ENCODE results near the gene SLC9C2. TPM values are rescaled to one million over a fixed set of nuclear protein-coding genes. Genes with fewer than 3 reads are reported as not detected.

The SLC9C2 gene
- total RNA-seq, 1 experiment from 2014 or later: not detected

DNA sequence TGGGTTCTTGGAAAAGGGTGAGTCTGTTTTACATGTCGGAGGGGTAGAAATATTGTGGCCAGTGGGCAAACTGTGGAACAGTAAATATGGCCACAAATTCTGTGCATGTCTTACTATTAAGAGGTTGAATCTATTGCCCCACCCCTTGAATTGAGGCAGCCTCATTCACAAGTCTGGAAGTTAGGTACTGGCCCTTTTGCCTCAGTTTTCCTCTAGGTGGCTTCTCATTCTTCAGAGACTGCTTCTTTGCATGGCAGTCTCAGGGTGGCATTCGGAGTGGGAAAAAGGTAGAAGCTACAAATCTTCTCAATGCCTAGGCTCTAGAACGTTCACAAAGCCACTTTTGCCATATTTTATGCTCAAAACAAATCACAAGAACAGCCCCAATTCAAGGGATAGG lies 57.2 kb downstream of the SLC9C2 start:
- no peak overlapping the region for H3K4me3 Mint-ChIP-seq
- no peaks in the 10 kb centered on the region for H3K4me1 ChIP-seq (ENCODE audit: insufficient read depth, low read length)
- WGBS (ENCODE audit: extremely low coverage, insufficient read length, low lambda C conversion rate): no CpG with 5 or more reads among the region's 3 CpGs

More for the DNA sequence above, 57.2 kb downstream of the SLC9C2 start:
- Histone ChIP-seq H3K9me3 (ENCODE audit: control insufficient read depth, low read depth, low read length) (no peaks in the 10 kb centered on the region), H3K9ac (ENCODE audit: extremely low read depth, insufficient read length, low read length) (no peak overlapping the region), H3K23me2 (ENCODE audit: insufficient read length, low read depth, low read length, poor library complexity, severe bottlenecking) (no peaks in the 10 kb centered on the region), H2BK120ac (ENCODE audit: low read depth, low read length, poor library complexity, severe bottlenecking) (no peak overlapping the region), H3T11ph (ENCODE audit: low read length) (no peak overlapping the region), H3K27me3 (ENCODE audit: insufficient read depth, low read length) (no peaks in the 10 kb centered on the region), H4K8ac (replicated peaks; ENCODE audit: insufficient read length, low read depth, low read length) (no peak overlapping the region), H3K79me1 (ENCODE audit: insufficient read depth, low read depth, low read length, poor library complexity, severe bottlenecking) (no peaks in the 10 kb centered on the region), H3K14ac (ENCODE audit: insufficient read depth, low read length) (no peak overlapping the region), H2BK15ac (ENCODE audit: low read depth, low read length) (no peak overlapping the region), H3K4me2 (ENCODE audit: insufficient read depth, insufficient read length, low read length) (no peak overlapping the region), H2BK5ac (ENCODE audit: insufficient read length, low read length) (no peak overlapping the region), H3K18ac (ENCODE audit: insufficient read length, low read depth, low read length) (no peak overlapping the region), H3K56ac (ENCODE audit: insufficient read length, low read depth, low read length) (no peak overlapping the region), H4K5ac (ENCODE audit: insufficient read length, low read depth, low read length) (no peak overlapping the region), H4K91ac (ENCODE audit: insufficient read length, low read depth, low read length) (no peak overlapping the region), H3K4ac (ENCODE audit: low read depth, low read length) (no peak overlapping the region), H3K79me2 (ENCODE audit: insufficient read depth, low read length) (no peaks in the 10 kb centered on the region), H2BK20ac (ENCODE audit: low read depth, low read length, poor library complexity, severe bottlenecking) (no peak overlapping the region), H3K23ac (ENCODE audit: insufficient read length, low read depth, low read length) (no peak overlapping the region), H2AK5ac (ENCODE audit: insufficient read length, low read length) (no peak overlapping the region), H2AFZ (ENCODE audit: low read length) (no peak overlapping the region), H2BK12ac (ENCODE audit: insufficient read length, low read depth, low read length) (no peak overlapping the region), H3K27ac (ENCODE audit: insufficient read length, low read depth, low read length) (no peak overlapping the region), H4K20me1 (ENCODE audit: control insufficient read depth, insufficient read depth, insufficient read length) (no peaks in the 10 kb centered on the region)
- Mint-ChIP-seq H3K4me1 (peaks cover 3 to 6% of the 10 kb centered on the region in 2 experiments; a peak in 2 of 4 replicates), H3K36me3 (ENCODE audit: insufficient read depth in 1 of 3, low read depth in 3 of 3) (peaks cover 0 to 3% (median 0%) of the 10 kb centered on the region in 3 experiments; a peak in 1 of 7 replicates), H3K27ac (no peak overlapping the region), H3K27me3 (ENCODE audit: low read depth) (no peaks in the 10 kb centered on the region), H3K9me3 (peaks cover 5 to 6% of the 10 kb centered on the region in 2 experiments; a peak in 4 of 5 replicates)
- DNase-seq: no peak
- TF ChIP-seq, protein P1, sequence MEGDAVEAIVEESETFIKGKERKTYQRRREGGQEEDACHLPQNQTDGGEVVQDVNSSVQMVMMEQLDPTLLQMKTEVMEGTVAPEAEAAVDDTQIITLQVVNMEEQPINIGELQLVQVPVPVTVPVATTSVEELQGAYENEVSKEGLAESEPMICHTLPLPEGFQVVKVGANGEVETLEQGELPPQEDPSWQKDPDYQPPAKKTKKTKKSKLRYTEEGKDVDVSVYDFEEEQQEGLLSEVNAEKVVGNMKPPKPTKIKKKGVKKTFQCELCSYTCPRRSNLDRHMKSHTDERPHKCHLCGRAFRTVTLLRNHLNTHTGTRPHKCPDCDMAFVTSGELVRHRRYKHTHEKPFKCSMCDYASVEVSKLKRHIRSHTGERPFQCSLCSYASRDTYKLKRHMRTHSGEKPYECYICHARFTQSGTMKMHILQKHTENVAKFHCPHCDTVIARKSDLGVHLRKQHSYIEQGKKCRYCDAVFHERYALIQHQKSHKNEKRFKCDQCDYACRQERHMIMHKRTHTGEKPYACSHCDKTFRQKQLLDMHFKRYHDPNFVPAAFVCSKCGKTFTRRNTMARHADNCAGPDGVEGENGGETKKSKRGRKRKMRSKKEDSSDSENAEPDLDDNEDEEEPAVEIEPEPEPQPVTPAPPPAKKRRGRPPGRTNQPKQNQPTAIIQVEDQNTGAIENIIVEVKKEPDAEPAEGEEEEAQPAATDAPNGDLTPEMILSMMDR (conservative IDR thresholded peaks at IDR 0.05): no peak; the same call in 2 of the 3 replicates
